Astrocyte of the cerebellum (primary cell): ENCODE results near the gene MRS2.
A peak's percentile ranks its signal among the peaks of the same experiment; 100 is the strongest.

Experiments used
- DNase-seq: peaks from one replicate; pipeline ENCODE4 v3.0.0-alpha.2; 2011; ENCODE audit warnings: low read depth
- H3K4me3 ChIP-seq: 2 replicates; pipeline ENCODE4 v1.5.1; 2011; ENCODE audit warnings: mild to moderate bottlenecking, low read depth, low read length, moderate library complexity
- in situ Hi-C: cut with HindIII; loops from 2 replicates; pipeline ENCODE4 v1.10.0; 2017; ENCODE audit warnings: low sequenced_read_pairs
- TF ChIP-seq, protein P1 (sequence below): IDR thresholded peaks from 2 replicates; pipeline ENCODE4 v1.5.1; 2012; ENCODE audit warnings: low read length, low read depth, moderate library complexity, mild to moderate bottlenecking; ENCODE audit errors: missing control alignments

MRS2 gene

GRCh38 chr6:24431045-24431451 is 28.3 kb downstream of the MRS2 start:
- H3K4me3 ChIP-seq = no peak overlapping the region
- TF ChIP-seq, protein P1, sequence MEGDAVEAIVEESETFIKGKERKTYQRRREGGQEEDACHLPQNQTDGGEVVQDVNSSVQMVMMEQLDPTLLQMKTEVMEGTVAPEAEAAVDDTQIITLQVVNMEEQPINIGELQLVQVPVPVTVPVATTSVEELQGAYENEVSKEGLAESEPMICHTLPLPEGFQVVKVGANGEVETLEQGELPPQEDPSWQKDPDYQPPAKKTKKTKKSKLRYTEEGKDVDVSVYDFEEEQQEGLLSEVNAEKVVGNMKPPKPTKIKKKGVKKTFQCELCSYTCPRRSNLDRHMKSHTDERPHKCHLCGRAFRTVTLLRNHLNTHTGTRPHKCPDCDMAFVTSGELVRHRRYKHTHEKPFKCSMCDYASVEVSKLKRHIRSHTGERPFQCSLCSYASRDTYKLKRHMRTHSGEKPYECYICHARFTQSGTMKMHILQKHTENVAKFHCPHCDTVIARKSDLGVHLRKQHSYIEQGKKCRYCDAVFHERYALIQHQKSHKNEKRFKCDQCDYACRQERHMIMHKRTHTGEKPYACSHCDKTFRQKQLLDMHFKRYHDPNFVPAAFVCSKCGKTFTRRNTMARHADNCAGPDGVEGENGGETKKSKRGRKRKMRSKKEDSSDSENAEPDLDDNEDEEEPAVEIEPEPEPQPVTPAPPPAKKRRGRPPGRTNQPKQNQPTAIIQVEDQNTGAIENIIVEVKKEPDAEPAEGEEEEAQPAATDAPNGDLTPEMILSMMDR = peak; percentile 60
- in situ Hi-C loops = no loop called here
- peak; percentile 16 for DNase-seq

- H3K4me3 ChIP-seq = no peak overlapping the region
- TF ChIP-seq, protein P1 = no peak
- in situ Hi-C loops = no loop called here
- DNase-seq = no peak
These were observed 29.9 kb downstream of the MRS2 start for GRCh38 chr6:24432611-24433010.

DNA sequence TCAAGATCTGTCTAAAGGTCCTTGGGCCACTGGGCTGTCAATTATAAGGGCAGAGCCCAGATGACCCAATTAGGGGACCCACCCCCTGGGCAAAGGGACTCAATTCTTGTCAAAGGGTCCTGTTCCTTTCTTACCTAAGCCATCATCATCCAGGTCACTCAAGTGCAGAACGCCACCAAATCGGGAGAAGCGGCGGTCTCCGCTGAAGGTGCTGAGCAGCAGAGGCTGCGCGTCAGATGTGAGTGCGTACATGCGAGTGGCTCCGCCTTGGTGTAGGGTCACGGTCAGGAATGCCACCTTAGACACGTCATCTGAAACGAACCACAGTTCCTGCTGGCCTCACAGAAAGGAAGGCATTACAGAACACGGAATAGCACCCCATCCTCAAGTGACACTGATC is 34.2 kb downstream of the MRS2 start:
- DNase-seq = no peak
- TF ChIP-seq, protein P1 = no peak
- no peak overlapping the region for H3K4me3 ChIP-seq
- in situ Hi-C loops = no loop called here

DNA sequence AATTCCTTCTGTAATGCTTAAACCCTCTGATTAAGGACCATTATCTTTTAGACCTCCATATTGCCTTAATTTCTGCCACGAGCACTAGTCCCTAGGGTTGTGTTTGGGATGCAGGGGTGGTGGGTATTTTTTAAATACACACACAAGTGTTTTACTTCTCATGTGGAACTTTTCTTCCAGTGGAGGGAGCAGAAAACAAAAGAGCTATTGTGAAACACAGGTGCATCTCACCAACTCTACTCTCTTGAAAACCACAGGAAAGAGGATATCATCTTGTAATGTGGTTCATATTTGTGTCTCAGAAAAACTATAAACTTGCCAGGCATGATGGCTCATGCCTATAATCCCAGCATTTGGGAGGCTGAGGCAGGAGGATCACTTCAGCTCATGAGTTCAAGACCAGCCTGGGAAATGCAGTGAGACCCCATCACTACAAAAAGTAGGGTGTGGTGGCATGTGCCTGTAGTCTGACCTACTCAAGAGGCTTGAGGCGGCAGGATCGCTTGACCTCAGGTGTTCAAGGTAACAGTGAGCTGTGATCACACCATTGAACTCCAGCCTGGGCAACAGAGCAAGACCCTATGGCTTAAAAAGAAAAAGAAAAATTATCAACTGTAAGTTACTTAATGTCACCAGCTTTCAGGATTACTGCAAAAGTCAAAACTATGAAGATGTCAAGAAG is 37.3 kb downstream of the MRS2 start:
- in situ Hi-C loops = no loop called here
- TF ChIP-seq, protein P1 = no peak
- no peak overlapping the region for H3K4me3 ChIP-seq
- DNase-seq = no peak

GRCh38 chr6:24440897-24441598 is 38.3 kb downstream of the MRS2 start:
- no peak for DNase-seq
- H3K4me3 ChIP-seq = no peak overlapping the region
- in situ Hi-C loops = no loop called here
- TF ChIP-seq, protein P1 = no peak

GRCh38 chr6:24441599-24441904 is 38.8 kb downstream of the MRS2 start:
- H3K4me3 ChIP-seq = no peak overlapping the region
- TF ChIP-seq, protein P1 = no peak
- no peak for DNase-seq
- in situ Hi-C loops = no loop called here
